Measurements from ENCODE around the gene KCNH3. TPM values are rescaled to one million over a fixed set of nuclear protein-coding genes. Genes with fewer than 3 reads are reported as not detected.
A peak's percentile ranks its signal among the peaks of the same experiment; 100 is the strongest.

The KCNH3 gene
- total and polyA plus RNA-seq, 2 experiments from 2014 or later: 0.21 to 0.52 TPM

- H3K27me3 Mint-ChIP-seq (ENCODE audit: insufficient read depth, low read depth, poor library complexity): no peaks in the 10 kb centered on the region
- Histone ChIP-seq H3K36me3 (ENCODE audit: insufficient read depth) (no peaks in the 10 kb centered on the region; the same call in 1 of the 2 replicates), H4K20me1 (replicated peaks; ENCODE audit: insufficient read depth) (no peaks in the 10 kb centered on the region), H2AFZ (no peak overlapping the region), H3K4me3 (no peak overlapping the region), H3K79me2 (replicated peaks; ENCODE audit: insufficient read depth) (no peaks in the 10 kb centered on the region), H3K4me1 (ENCODE audit: insufficient read depth) (no peaks in the 10 kb centered on the region), H3K9me2 (ENCODE audit: insufficient read depth) (no peaks in the 10 kb centered on the region), H3K27me3 (ENCODE audit: insufficient read depth) (no peaks in the 10 kb centered on the region), H3K27ac (ENCODE audit: low read depth) (no peak overlapping the region), H3K4me2 (no peak overlapping the region), H3F3A (replicated peaks; ENCODE audit: low read depth) (no peaks in the 10 kb centered on the region)
- ATAC-seq (no peak), DNase-seq (ENCODE audit: low spot score) (peak; percentile 3)
- H3K4me3 Mint-ChIP-seq: no peak overlapping the region
- peaks cover 32% of the 10 kb centered on the region; the same call in 2 of the 3 replicates for H3K36me3 Mint-ChIP-seq (ENCODE audit: low read depth)
- H3K9me3 Mint-ChIP-seq: no peaks in the 10 kb centered on the region
- no peaks in the 10 kb centered on the region for H3K4me1 Mint-ChIP-seq
- TF ChIP-seq POLR2AphosphoS5 (IDR thresholded peaks at IDR 0.05; ENCODE audit: low read depth): no peak
- TF ChIP-seq EZH2phosphoT487 (IDR thresholded peaks at IDR 0.05; ENCODE audit: unreplicated experiment): no peak
- no peak for TF ChIP-seq NANOG (IDR thresholded peaks at IDR 0.05; ENCODE audit: borderline replicate concordance)
- TF ChIP-seq ZNF462 (CRISPR knock-in tag; IDR thresholded peaks at IDR 0.05): no peak
- no peak for TF ChIP-seq JUNB (IDR thresholded peaks at IDR 0.05; ENCODE audit: unreplicated experiment)
- TF ChIP-seq EZH2 (IDR thresholded peaks at IDR 0.05; ENCODE audit: low read depth, unreplicated experiment): no peak
- no peak for TF ChIP-seq STAT1 (IDR thresholded peaks at IDR 0.05; ENCODE audit: unreplicated experiment)
- TF ChIP-seq ZNF114 (CRISPR knock-in tag; IDR thresholded peaks at IDR 0.05): no peak
- TF ChIP-seq, protein P1, sequence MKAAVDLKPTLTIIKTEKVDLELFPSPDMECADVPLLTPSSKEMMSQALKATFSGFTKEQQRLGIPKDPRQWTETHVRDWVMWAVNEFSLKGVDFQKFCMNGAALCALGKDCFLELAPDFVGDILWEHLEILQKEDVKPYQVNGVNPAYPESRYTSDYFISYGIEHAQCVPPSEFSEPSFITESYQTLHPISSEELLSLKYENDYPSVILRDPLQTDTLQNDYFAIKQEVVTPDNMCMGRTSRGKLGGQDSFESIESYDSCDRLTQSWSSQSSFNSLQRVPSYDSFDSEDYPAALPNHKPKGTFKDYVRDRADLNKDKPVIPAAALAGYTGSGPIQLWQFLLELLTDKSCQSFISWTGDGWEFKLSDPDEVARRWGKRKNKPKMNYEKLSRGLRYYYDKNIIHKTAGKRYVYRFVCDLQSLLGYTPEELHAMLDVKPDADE (IDR thresholded peaks at IDR 0.05): no peak
- H3K27ac Mint-ChIP-seq: no peak overlapping the region
Measured at GRCh38 chr12:49503674-49504180, 35.1 kb upstream of the KCNH3 start.

All from GM23338 (cell line).